ENCODE data around the gene CPPED1. TPM values are rescaled to one million over a fixed set of nuclear protein-coding genes. Genes with fewer than 3 reads are reported as not detected.

CPPED1 gene
- total and polyA plus RNA-seq, 4 donors, result 10.4 to 29.1 (median 23.0) TPM

- TF ChIP-seq GABPA (IDR thresholded peaks at IDR 0.05 in 1 of 2, conservative IDR thresholded peaks at IDR 0.05 in 1 of 2), result no peak
- no peak for TF ChIP-seq ATF3 (IDR thresholded peaks at IDR 0.05)
- TF ChIP-seq FOXA1 (IDR thresholded peaks at IDR 0.05), result peak; percentile 80
- no peak for TF ChIP-seq EGR1 (IDR thresholded peaks at IDR 0.05; ENCODE audit: low read depth in 2 of 2)
- TF ChIP-seq RXRA (IDR thresholded peaks at IDR 0.05), result peak in 1 of 2 donors; percentile 86
- no peak for TF ChIP-seq MAX (IDR thresholded peaks at IDR 0.05)
- peak; percentile 22 to 77 for TF ChIP-seq HNF4A (conservative IDR thresholded peaks at IDR 0.05)
- no peak for TF ChIP-seq NR2F2 (IDR thresholded peaks at IDR 0.05)
- no peak for TF ChIP-seq SP1 (IDR thresholded peaks at IDR 0.05)
- peak in 1 of 2 donors; percentile 83 for TF ChIP-seq JUND (IDR thresholded peaks at IDR 0.05)
- no peak for TF ChIP-seq CTCF (IDR thresholded peaks at IDR 0.05; ENCODE audit: low read depth, low read length, missing input control)
- TF ChIP-seq REST (IDR thresholded peaks at IDR 0.05), result no peak
- no peak for TF ChIP-seq TAF1 (conservative IDR thresholded peaks at IDR 0.05)
- TF ChIP-seq RAD21 (IDR thresholded peaks at IDR 0.05), result peak in 1 of 2 donors; percentile 25
- peak; percentile 76 for TF ChIP-seq YY1 (IDR thresholded peaks at IDR 0.05)
- peak; percentile 83 for TF ChIP-seq FOXA2 (IDR thresholded peaks at IDR 0.05)
- no peak for TF ChIP-seq HNF4G (IDR thresholded peaks at IDR 0.05)
- TF ChIP-seq ZBTB33 (IDR thresholded peaks at IDR 0.05), result no peak
- H3K27ac ChIP-seq (ENCODE audit: low read depth in 1 of 2, low read length in 2 of 2), result peak overlapping the region; percentile 86 to 89
- DNase-seq (ENCODE audit: low spot score), result no peak
- H3K9me3 ChIP-seq (ENCODE audit: control insufficient read depth in 4 of 4, low read length in 3 of 4), result no peaks in the 10 kb centered on the region
- WGBS, result 35% methylated on average over 9 of the region's 9 CpGs
- no peak overlapping the region for H3K4me3 ChIP-seq (ENCODE audit: low read depth in 1 of 3, low read length in 3 of 3)
- H3K27me3 ChIP-seq (ENCODE audit: control insufficient read depth in 4 of 4, insufficient read depth in 4 of 4, low read length in 3 of 4), result no peaks in the 10 kb centered on the region
- peaks cover 2 to 42% (median 29%) of the 10 kb centered on the region in 4 donors for H3K4me1 ChIP-seq (ENCODE audit: control insufficient read depth in 4 of 4, insufficient read depth in 4 of 4, low read length in 3 of 4)
- H3K36me3 ChIP-seq (ENCODE audit: control insufficient read depth in 4 of 4, insufficient read depth in 3 of 4, low read depth in 1 of 4, low read length in 3 of 4), result no peaks in the 10 kb centered on the region
- H3K9ac ChIP-seq (ENCODE audit: low read depth in 1 of 2, low read length in 2 of 2), result no peak overlapping the region
Observed at GRCh38 chr16:12612598-12613101, 191.0 kb downstream of the CPPED1 start.
